Stimulated activated naive B cell treated with anti-CD40 and anti-IgM and Interleukin-4, amounts not matched to agents 10 μg/mL and 1 μg/mL and 100 μg/mL, for 72 hours (primary cell): Measurements from ENCODE around the gene RAB33B.
"Not testable (repeated sequence)": the region's sequence is repeated elsewhere in the genome, so short reads cannot be mapped to it uniquely, and the experiment has no call there.

Experiments
- ATAC-seq, 2 donors: fragments of 150-1000 bp; cut with Tn5 transposase; replicated peaks; 2 replicates each; pipeline ENCODE4 v1.10.0; 2021; ENCODE audit warnings: moderate library complexity in 1 of 2
- DNase-seq: peaks from one replicate; pipeline ENCODE4 v3.0.0; 2021
- H3K27ac Mint-ChIP-seq: one replicate; pipeline ENCODE4 v1.8.0; 2022; ENCODE audit warnings: mild to moderate bottlenecking, mixed read lengths
- H3K27me3 Mint-ChIP-seq, 2 donors: one replicate each; pipeline ENCODE4 v1.8.0; 2022; ENCODE audit warnings: mixed read lengths in 2 of 2
- H3K36me3 Mint-ChIP-seq, 2 donors: one replicate each; pipeline ENCODE4 v1.8.0; 2022; ENCODE audit warnings: mixed read lengths in 2 of 2, mild to moderate bottlenecking in 1 of 2
- H3K4me1 Mint-ChIP-seq, 2 donors: one replicate each; pipeline ENCODE4 v1.8.0; 2022; ENCODE audit warnings: mixed read lengths in 2 of 2, mild to moderate bottlenecking in 1 of 2
- H3K4me3 Mint-ChIP-seq, 2 donors: one replicate each; pipeline ENCODE4 v1.8.0; 2022; ENCODE audit warnings: mild to moderate bottlenecking in 2 of 2, mixed read lengths in 2 of 2, moderate library complexity in 1 of 2
- H3K9me3 Mint-ChIP-seq, 2 donors: one replicate each; pipeline ENCODE4 v1.8.0; 2022; ENCODE audit warnings: mixed read lengths in 2 of 2, mild to moderate bottlenecking in 1 of 2

RAB33B gene

DNA sequence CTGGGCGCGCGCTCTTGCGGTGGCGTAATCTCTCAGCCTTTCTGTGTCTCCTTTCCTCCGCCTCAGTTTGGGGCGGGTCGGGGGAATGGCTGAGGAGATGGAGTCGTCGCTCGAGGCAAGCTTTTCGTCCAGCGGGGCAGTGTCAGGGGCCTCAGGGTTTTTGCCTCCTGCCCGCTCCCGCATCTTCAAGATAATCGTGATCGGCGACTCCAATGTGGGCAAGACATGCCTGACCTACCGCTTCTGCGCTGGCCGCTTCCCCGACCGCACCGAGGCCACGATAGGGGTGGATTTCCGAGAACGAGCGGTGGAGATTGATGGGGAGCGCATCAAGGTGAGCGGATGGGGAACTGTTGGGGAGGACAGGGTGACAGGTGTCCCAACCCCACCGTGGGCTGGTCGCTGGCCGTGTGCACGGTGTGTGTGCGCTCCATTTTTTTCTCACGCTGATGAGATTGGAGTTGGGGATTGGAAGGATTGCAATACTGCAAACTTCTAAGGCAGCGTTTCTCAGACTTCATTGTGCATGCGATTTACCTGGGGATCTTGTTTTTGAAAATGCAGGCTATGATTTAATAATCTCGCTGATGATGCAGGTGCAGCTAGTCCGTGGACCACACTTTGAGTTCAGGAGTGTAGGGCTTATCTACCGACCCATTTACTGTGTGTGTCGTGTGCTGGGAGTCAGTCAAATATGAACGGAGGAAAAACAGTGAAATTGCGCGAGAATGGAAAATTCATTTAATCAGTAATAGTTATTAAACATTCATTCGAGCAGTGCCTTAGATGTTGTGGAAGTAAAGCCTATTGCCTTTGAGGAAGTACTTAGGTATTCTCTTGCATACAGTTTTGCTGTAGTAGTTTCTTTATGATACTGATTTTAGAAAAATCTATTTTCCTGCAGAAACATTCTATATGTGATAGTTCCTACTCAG, at the start of gene RAB33B:
Gene RAB33B, plus strand, starts transcription at position 11 of the 935 bp plus-strand sequence. Its CDS starts 75 bp downstream, at position 86.
- Mint-ChIP-seq H3K27me3 (no peaks in the 10 kb centered on the region), H3K27ac (peak within 1 kb of the TSS; percentile 100), H3K4me3 (peak within 1 kb of the TSS; percentile 92 to 98), H3K4me1 (peaks cover 29 to 55% of the 10 kb centered on the region in 2 donors), H3K36me3 (peaks cover 2 to 8% of the 10 kb centered on the region in 2 donors), H3K9me3 (no peaks in the 10 kb centered on the region)
- ATAC-seq (peak; percentile 8 to 13), DNase-seq (no peak)

DNA sequence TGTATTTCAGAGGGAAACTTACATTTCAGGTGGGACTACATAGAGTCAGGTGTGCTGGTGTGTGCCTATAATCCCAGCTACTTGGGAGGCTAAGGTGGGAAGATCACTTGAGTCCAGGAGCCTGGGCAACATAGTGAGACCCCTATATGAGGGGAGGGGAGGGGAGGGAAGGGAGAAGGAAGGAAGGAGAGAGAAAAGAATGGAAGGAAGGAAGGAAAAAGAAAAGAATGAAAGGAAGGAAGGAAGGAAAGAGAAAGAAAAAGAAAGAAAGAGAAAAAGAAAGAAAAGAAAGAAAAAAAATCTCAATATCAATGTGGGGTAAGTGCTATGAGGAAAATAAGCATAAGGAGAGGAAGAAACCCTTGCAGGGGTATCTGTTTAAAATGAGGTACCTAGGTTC, 43.6 kb upstream of the RAB33B start:
- no peak for ATAC-seq
- no peak overlapping the region for H3K4me3 Mint-ChIP-seq
- no peaks in the 10 kb centered on the region for H3K4me1 Mint-ChIP-seq
- peaks cover 0 to 9% of the 10 kb centered on the region in 2 donors for H3K9me3 Mint-ChIP-seq
- no peak for DNase-seq
- H3K27ac Mint-ChIP-seq: no peak overlapping the region
- H3K27me3 Mint-ChIP-seq: no peaks in the 10 kb centered on the region
- H3K36me3 Mint-ChIP-seq: peaks cover 50 to 69% of the 10 kb centered on the region in 2 donors

- H3K27ac Mint-ChIP-seq, H3K9me3 Mint-ChIP-seq, H3K27me3 Mint-ChIP-seq, H3K4me3 Mint-ChIP-seq, ATAC-seq, DNase-seq: not testable (repeated sequence)
- peaks cover 37 to 64% of the 10 kb centered on the region in 2 donors for H3K36me3 Mint-ChIP-seq
- peaks cover 11 to 20% of the 10 kb centered on the region in 2 donors for H3K4me1 Mint-ChIP-seq
These were observed 39.2 kb upstream of the RAB33B start for GRCh38 chr4:139414671-139415210.

DNA sequence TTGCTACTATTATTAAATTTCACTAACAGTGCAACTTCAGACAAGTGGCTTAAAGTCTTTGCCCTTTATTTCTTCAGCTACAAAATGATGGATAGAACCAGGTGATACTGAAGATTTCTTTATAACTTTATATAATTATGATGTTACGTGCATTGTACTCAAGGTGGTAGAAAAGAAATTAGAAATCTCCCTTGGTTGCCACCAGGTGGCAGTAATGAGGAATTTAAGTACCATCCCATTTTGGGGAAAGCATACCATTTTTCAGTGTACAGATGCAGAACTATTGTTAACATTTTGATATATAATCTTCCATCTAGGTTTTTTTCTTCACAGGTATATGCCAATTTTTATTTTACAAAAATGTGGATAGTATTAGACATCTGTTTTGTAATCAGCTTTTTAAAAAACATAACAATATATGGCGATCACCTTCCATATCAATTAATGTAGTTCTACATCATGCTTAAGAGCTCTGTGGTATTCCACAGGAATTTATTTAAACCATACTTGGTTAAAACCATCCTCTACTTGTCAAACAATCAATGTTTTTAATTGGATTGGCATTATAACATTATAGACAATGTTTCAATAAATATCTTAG, 37.7 kb upstream of the RAB33B start:
- H3K4me3 Mint-ChIP-seq: no peak overlapping the region
- ATAC-seq: peak; percentile 34 to 43

GRCh38 chr4:139419388-139419914, 34.5 kb upstream of the RAB33B start:
- Mint-ChIP-seq H3K27me3 (no peaks in the 10 kb centered on the region), H3K4me1 (peaks cover 11 to 23% of the 10 kb centered on the region in 2 donors), H3K36me3 (peaks cover 37 to 62% of the 10 kb centered on the region in 2 donors), H3K9me3 (peaks cover 9 to 14% of the 10 kb centered on the region in 2 donors), H3K4me3 (no peak overlapping the region), H3K27ac (peak overlapping the region; percentile 51)
- DNase-seq (no peak), ATAC-seq (peak; percentile 57 to 62)

More for the DNA sequence above, 37.7 kb upstream of the RAB33B start:
- DNase-seq: no peak
- H3K9me3 Mint-ChIP-seq: peaks cover 0 to 12% of the 10 kb centered on the region in 2 donors
- peaks cover 11 to 23% of the 10 kb centered on the region in 2 donors for H3K4me1 Mint-ChIP-seq
- no peaks in the 10 kb centered on the region for H3K27me3 Mint-ChIP-seq
- H3K27ac Mint-ChIP-seq: no peak overlapping the region
- H3K36me3 Mint-ChIP-seq: peaks cover 47 to 67% of the 10 kb centered on the region in 2 donors

DNA sequence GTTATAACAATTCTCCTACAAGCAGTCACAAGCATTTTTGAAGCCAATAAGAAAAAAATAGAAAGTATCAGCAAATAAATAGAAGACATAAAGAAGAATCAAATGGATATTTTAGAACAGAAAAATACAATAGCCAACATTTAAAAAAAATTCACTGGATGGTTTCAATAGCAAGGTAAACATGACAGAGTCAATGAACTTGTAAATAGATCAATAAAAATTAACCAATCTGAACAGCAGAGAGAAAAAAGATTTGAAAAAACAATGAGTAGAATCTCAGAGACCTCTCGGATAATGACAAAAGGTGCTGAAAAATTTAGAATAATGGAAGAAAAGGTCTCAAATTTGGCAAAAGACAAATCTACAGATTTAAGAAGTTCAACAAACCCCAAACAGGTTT, 33.3 kb upstream of the RAB33B start:
- peaks cover 27 to 51% of the 10 kb centered on the region in 2 donors for H3K36me3 Mint-ChIP-seq
- no peak overlapping the region for H3K27ac Mint-ChIP-seq
- H3K4me3 Mint-ChIP-seq: no peak overlapping the region
- H3K27me3 Mint-ChIP-seq: no peaks in the 10 kb centered on the region
- H3K4me1 Mint-ChIP-seq: peaks cover 10 to 23% of the 10 kb centered on the region in 2 donors
- H3K9me3 Mint-ChIP-seq: peaks cover 9% of the 10 kb centered on the region in 2 donors
- ATAC-seq (no peak), DNase-seq (no peak)

GRCh38 chr4:139436122-139436521, 17.8 kb upstream of the RAB33B start:
- Mint-ChIP-seq H3K9me3 (peaks cover 21 to 25% of the 10 kb centered on the region in 2 donors), H3K4me3 (no peak overlapping the region), H3K36me3 (peaks cover 53 to 61% of the 10 kb centered on the region in 2 donors), H3K27ac (no peak overlapping the region), H3K4me1 (peaks cover 4 to 8% of the 10 kb centered on the region in 2 donors), H3K27me3 (no peaks in the 10 kb centered on the region)
- no peak for DNase-seq
- no peak for ATAC-seq

- ATAC-seq: no peak
- Mint-ChIP-seq H3K4me3 (no peak overlapping the region), H3K4me1 (peaks cover 4 to 8% of the 10 kb centered on the region in 2 donors), H3K27me3 (no peaks in the 10 kb centered on the region), H3K27ac (peak overlapping the region; percentile 56), H3K9me3 (peaks cover 18 to 25% of the 10 kb centered on the region in 2 donors), H3K36me3 (peaks cover 48% of the 10 kb centered on the region in 2 donors)
- no peak for DNase-seq
These were observed 15.8 kb upstream of the RAB33B start for GRCh38 chr4:139438141-139438540.

GRCh38 chr4:139441029-139441428, 12.9 kb upstream of the RAB33B start:
- Mint-ChIP-seq H3K4me1 (peaks cover 0 to 4% of the 10 kb centered on the region in 2 donors), H3K27ac (peak overlapping the region; percentile 5), H3K9me3 (peaks cover 18 to 25% of the 10 kb centered on the region in 2 donors), H3K27me3 (no peaks in the 10 kb centered on the region), H3K4me3 (no peak overlapping the region), H3K36me3 (peaks cover 36 to 48% of the 10 kb centered on the region in 2 donors)
- no peak for DNase-seq
- ATAC-seq: no peak

DNA sequence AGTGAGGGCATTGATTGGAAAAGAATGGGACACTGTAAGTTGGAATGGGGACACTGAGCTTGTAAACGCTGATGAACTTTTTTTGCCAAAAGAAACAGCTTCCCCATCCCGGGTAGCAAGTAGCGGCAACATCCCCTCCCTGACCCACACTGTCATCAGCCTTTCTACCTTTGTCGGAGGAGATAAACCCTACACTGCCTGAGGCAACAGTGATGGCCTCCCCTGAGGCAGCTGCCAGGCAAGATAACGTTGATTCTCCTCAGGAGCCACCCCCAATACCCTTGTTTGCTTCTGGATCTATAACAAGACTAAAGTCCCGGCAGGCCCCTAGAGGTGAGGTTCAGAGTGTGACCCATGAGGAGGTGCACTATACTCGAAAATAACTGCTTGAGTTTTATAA, 10.3 kb upstream of the RAB33B start:
- Mint-ChIP-seq H3K27ac (no peak overlapping the region), H3K9me3 (peaks cover 10 to 12% of the 10 kb centered on the region in 2 donors), H3K27me3 (no peaks in the 10 kb centered on the region), H3K36me3 (peaks cover 21 to 33% of the 10 kb centered on the region in 2 donors), H3K4me3 (no peak overlapping the region), H3K4me1 (peaks cover 0 to 2% of the 10 kb centered on the region in 2 donors)
- no peak for ATAC-seq
- no peak for DNase-seq

DNA sequence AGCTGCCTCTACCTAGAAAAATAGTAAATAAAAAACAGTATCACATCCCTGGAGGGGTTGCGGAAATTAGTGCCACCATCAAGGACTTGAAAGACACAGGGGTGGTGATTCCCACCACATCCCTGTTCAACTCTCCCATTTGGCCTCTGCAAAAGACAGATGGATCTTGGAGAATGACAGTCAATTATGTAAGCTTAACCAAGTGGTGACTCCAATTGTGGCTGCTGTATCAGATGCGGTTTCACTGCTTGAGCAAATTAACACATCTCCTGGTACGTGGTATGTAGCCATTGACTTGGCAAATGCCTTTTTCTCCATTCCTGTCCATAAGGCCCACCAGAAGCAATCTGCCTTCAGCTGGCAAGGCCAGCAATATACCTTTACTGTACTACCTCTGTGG, 9.0 kb upstream of the RAB33B start:
- H3K4me3 Mint-ChIP-seq, H3K27me3 Mint-ChIP-seq, ATAC-seq, H3K4me1 Mint-ChIP-seq, H3K9me3 Mint-ChIP-seq, H3K27ac Mint-ChIP-seq, DNase-seq: not testable (repeated sequence)
- peaks cover 12 to 26% of the 10 kb centered on the region in 2 donors for H3K36me3 Mint-ChIP-seq

GRCh38 chr4:139447078-139447477, 6.8 kb upstream of the RAB33B start:
- not testable (repeated sequence) for H3K4me1 Mint-ChIP-seq, ATAC-seq, DNase-seq, H3K4me3 Mint-ChIP-seq, H3K27me3 Mint-ChIP-seq, H3K27ac Mint-ChIP-seq, H3K9me3 Mint-ChIP-seq
- H3K36me3 Mint-ChIP-seq: peaks cover 4 to 15% of the 10 kb centered on the region in 2 donors

DNA sequence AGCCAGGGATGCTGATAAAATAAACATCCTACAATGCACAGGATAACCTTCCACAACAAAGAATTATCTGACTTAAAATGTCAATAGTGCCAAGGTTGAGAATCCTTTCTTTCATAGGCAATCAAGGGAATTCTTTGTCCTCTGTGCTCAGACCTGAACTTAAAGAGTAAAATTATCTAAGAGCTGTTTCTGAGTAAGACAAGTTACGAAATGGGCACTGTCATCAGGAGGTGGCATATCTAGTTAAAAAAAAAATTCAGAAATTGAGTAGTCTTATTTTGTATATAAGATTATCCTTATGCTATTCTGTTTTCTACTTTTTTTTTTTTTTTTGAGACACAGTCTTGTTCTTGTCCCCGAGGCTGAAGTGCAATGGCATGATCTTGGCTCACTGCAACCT, 3.3 kb upstream of the RAB33B start:
- Mint-ChIP-seq H3K4me1 (peaks cover 10 to 20% of the 10 kb centered on the region in 2 donors), H3K36me3 (peaks cover 4 to 19% of the 10 kb centered on the region in 2 donors), H3K27me3 (no peaks in the 10 kb centered on the region), H3K27ac (no peak overlapping the region), H3K4me3 (no peak overlapping the region), H3K9me3 (no peaks in the 10 kb centered on the region)
- DNase-seq: no peak
- no peak for ATAC-seq

GRCh38 chr4:139451997-139452396, 1.9 kb upstream of the RAB33B start:
- no peak for DNase-seq
- Mint-ChIP-seq H3K27ac (no peak overlapping the region), H3K4me3 (no peak overlapping the region), H3K9me3 (no peaks in the 10 kb centered on the region), H3K27me3 (no peaks in the 10 kb centered on the region), H3K36me3 (peaks cover 2 to 15% of the 10 kb centered on the region in 2 donors), H3K4me1 (peaks cover 15 to 31% of the 10 kb centered on the region in 2 donors)
- ATAC-seq: no peak
